COR-L47 (cell line): ENCODE measurements around the gene CCDC124.

Source experiments
- DNase-seq: peaks from one replicate; lab custom pipeline; 2025; lab: John Stamatoyannopoulos, UW

Gene CCDC124

DNA sequence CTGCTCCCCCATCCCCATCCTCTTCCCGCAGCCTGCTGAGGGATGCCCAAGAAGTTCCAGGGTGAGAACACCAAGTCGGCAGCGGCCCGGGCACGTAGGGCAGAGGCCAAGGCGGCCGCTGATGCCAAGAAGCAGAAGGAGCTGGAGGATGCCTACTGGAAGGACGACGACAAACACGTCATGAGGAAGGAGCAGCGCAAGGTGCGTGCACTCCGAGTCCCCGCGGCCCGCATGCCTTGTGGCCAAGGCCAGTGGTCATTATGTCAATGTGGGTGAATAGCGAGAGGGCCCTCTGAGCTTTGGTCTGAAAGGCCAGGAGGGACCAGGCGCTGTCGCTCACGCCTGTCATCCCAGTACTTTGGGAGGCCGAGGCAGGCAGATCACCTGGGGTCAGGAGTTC, 3.6 kb downstream of the CCDC124 start:
- no peak for DNase-seq

GRCh38 chr19:17937371-17937900, 4.6 kb downstream of the CCDC124 start:
- DNase-seq, result no peak

- DNase-seq, result peak; percentile 48
Measured at GRCh38 chr19:17938092-17938845, 5.5 kb downstream of the CCDC124 start.

DNA sequence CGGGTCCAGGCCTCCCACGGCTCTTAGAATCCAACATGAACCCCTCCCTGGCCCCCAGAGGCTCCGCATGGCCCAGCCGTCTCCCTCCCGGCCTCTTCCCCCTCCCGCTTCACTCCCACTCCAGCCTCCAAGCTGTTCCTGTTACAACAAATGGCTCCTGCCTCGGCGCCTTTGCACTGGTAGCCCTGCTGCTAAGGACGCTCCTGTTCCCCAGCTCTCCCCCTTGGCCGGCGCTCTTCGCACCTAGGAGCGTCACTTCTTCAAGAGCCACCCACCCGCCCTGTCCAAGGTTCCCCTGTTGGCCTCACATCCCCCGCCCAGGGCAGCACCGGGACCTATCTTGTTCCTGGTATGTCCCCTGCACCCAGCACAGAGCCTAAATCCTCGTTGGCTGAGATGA, 9.4 kb downstream of the CCDC124 start:
- DNase-seq, result no peak

GRCh38 chr19:17942582-17943273, 9.9 kb downstream of the CCDC124 start:
- DNase-seq, result no peak

DNA sequence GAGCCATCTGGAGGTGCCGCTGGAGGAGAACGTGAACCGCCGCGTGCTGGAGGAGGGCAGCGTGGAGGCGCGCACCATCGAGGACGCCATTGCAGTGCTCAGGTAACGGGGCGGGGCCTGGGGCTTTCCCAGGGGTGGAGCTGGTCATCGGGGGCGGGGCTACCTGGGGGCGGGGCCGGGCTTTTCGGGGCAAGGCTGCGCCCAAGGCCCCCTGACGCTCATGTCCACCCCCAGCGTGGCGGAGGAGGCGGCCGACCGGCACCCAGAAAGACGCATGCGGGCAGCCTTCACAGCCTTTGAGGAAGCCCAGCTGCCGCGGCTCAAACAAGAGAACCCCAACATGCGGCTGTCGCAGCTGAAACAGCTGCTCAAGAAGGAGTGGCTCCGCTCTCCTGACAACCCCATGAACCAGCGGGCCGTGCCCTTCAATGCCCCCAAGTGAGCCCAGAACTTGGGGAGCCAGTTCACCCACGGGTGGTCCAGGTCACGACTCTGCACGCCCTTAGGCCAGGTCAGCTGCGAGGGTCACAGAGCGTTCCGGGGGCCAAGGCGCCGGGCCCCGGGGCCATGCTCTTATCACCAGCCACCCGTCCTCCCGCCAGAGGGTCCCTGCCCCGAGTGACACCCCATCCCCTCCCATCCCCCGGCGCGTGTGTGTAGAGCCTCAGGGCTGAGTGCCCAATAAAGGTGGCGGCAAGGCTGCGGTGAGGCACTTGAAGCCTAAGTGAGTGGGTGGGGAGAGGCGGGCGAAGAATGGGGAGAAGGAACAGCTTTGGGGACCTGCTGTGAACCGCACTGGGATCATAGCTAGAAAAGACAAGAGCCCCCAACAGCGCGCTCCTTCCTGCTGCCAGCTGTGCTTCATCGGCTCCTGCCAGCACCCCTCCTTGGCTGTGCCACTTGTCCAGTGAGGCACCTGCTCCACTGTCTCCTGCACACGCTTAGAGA, 10.7 kb downstream of the CCDC124 start:
- DNase-seq, result no peak

DNA sequence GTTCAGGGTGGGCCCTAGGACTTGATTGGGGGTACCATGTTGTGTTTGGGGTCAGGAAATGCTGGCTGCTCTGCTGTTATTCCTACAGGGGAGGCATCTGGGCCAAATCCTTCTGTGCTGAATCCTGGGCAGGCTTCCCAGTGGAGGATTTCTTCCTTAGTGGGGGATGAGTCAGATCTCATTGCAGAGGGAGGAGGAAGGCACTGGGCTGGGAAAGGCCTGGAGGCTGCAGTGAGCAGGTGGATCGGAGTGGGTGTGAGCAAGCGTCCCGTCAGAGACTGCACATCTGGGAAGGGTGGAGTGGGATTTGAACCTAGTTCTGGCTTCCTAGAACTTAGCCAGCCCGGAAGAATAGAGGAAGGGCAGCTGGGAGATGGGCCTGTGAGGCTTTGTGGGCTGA, 11.5 kb downstream of the CCDC124 start:
- no peak for DNase-seq

DNA sequence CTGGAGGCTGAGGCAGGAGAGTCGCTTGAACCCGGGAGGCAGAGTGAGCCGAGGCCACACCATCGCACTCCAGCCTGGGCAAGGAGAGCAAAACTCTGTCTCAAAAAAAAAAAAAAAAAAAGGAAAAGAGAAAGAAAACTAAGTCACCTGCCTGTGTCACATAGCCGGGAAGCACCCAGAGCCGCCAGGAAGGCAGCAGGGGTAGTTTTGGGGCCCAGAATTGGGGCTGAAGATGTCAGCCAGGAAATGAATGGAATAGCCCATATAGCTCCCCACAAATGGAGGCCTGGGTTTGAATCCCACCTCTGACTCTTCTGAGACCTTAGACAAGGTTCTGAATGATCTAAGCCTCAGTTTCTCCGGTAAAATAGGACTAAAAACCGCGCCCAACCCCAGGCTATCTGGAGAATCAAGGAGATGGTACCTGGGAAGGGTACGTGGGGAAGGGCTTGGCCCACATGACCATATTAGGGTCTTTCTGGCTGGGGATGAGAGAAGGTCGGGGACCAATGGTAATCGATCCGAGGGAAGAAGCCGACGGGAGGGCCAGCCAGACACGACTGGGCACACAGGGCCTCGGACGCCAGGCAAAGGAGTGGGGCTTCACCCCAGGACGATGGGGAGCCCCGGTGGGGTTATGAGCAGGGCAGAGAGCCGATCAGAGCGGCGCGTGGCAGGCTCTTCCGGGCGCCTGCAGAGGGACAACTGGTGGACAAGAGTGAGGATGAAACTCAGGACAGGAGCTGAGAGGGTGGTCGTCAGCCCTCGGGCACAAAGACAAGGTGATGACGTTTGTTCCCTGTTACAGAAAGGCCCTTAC, 14.4 kb downstream of the CCDC124 start:
- no peak for DNase-seq

DNA sequence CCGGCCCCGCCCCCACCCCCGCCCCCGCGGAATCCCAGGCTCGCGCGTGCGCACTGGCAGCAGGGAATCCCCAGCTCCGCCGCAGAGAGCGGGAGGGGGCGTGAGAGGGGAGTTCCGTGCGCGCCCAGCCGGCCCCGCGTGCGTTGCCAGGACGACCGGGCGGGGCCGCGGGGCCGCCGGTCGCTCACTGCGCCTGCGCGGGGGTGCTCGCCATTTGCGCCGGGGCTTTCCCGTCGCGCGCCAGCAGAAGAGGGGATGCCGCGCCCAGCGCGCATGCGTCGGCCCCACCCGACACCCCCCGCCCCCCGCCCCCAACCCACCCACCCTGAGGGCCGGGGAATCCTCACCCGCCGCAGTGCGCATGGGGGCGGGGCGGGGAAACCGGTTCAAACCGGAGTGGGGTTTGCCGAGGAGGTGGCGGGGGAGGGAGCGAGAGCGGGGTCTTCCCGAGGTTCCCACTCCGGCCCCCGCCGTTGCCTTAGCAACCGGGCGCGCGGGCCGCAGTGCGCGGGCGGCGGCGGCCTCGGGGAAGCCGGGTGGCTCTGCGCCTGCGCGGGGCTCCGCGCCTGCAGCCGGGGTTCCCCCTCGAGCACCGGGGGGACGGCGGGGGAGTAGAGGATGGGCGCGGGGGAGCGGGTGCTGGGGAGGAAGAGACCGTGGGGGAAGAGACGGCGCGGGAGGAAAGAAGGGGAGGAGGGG, 15.1 kb downstream of the CCDC124 start:
- peak; percentile 99 for DNase-seq

- DNase-seq, result peak; percentile 85
Measured at GRCh38 chr19:17948514-17948900, 15.7 kb downstream of the CCDC124 start.

- DNase-seq, result no peak
Measured at GRCh38 chr19:17948931-17949930, 16.4 kb downstream of the CCDC124 start.

- DNase-seq, result no peak
Measured at GRCh38 chr19:17949956-17950309, 17.1 kb downstream of the CCDC124 start.

DNA sequence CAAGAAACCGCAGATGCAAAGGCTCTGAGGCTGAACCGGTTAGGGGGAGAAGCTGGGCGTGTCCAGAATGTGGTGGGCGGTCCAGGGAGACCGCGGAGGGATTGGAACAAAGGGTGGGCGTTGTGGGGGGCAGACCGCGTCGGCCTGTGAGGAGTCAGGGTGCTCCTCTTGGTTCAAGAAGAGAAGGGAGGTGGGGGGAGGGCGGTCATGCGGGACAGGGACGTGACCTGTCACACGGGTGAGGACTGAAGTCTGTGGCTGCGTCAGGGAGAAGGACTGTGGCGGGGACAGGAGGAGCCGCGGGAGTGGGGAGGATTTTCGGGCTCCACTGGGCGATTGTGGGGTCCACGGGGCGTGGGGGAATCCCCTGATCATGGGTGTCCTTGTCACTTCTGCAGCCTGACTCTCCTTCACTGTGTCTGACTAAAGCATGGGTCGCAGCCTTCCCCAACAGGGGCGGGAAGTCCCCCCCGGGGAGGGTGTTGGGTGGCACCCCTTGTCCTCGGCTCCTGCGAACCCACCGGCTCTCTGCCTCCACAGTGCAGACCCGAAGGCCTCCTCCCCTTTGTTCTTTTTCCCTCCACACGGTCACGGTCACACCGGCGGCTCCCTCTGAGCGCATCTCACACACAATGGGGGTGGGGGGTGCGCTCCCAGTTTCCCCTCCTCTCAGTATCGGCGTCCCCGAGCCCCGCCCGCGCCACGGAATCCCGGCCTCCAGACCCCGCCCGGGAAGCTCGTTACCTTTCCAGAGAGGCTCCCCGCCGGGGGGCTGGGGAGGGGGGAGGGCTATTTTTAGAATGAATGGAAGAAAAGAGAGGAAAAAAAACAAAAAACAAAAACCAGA, 17.7 kb downstream of the CCDC124 start:
- peak; percentile 69 for DNase-seq

DNA sequence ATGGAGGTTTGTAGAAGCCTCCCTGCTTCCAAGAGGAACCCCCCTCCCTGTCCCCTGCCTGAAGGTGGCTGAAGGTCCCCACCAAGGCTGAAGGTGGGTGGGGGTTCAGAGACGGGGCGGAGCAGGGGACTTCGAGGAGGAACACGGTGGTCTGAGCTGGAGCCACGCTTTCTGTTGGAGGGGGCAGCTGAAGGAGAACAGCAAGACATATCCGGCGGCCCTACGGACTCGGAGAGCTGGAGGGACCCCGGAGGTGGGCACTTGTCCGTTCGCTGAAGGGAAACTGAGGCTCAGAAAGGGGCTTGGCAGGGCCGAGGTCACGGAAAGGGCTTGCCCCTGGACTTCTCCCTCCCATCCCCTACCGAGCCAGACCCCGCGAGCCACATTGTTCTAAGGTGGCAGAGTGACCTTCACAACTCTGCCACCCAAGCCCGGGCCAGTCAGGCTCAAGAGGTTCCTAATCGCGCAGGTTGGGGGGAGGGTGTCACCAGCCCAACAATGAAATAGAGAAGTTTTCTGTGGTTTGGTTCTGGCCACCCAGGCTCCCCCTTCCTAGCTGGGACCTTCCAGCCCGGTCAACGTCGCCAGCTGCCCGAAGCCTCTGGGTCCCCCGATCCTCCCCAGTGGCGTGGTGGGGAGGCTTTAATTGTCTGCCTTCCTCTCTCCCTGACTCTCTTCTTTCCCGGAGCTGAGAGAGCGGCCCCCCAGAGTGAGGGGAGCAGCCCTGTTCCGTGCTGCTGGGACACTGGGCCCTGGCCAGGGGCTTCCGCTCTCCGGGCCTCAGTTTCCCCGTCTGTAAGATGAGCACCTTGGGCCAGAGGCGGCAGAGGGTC, 18.6 kb downstream of the CCDC124 start:
- DNase-seq, result no peak

DNA sequence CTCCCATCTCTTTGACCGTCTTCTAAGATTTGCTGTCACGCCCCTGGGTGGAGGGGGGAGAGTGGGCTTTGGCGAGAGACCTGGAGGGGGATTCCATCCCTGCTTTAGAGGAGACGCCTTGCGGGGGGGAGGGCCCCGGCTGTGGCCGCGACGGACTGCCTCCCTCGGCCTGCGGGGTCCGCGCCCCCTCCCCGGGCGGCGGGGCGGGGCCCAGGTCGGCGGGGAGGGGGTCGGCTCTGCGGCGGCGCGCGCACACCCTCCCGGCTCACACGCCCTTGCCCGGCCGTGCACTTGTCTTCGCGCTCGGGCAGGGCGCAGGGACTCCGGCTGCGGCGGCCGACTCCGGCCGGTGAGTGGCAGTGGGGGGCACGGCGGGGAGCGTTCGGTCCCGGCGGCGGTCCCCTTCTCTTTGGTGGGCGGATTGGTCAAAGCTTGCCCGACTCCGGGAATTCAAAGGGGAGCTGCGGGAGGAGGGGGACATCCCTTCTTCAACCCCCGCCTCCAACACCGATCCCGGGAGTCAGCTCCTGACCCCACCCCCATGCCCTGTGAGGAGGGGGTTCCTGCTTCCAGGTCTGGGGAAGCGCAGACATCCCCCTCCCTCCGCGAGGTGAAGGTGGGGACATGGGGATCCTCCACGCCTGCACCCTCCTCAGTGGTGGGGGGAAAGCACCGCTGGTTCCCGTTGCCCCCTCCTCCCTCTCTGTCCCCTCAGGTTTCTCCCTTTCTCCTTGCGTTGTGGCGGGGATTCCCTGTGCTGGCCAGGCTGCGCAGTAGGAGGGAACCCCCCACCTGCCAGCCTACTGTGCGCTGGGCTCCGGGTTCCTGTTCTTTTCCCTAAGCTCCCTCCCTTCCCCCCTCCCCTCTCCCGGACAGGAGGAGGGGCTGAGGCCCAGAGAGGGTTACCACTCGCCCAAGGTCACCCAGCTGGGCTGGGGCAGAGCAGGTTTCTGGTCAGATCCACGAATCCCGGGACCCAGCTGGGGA, 19.5 kb downstream of the CCDC124 start:
- peak; percentile 13 for DNase-seq

DNA sequence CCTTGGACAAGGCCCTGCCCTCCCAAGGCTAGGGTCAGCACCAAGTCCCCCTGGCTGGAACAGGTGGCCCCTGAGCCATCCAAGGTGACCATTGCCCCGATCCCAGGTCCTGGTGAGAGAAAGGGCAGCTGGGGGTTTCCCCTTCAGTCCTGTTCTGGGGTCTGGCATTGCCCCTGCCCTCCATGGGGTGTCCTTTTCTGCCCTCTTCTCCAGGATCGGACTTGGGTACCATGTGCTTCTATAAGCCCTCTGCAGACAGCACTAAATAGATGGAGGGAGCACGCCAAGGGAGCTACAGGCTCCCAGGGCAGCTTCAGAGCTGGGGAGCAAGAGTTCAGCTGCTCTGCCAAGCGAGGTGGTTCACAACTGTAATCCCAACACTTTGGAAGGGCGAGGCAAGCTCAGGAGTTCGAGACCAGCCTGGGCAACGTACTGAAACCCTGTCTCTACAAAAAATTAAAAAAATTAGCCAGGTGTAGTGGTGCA, 20.5 kb downstream of the CCDC124 start:
- no peak for DNase-seq
